GM21381 (cell line): ENCODE results near the gene P3H3.

Experiments
- ATAC-seq: cut with Tn5 transposase; IDR thresholded peaks from one replicate; pipeline ENCODE4 v1.9.1; 2021; ENCODE audit warnings: mild to moderate bottlenecking, moderate library complexity; ENCODE audit not compliant: unreplicated experiment

The P3H3 gene

DNA sequence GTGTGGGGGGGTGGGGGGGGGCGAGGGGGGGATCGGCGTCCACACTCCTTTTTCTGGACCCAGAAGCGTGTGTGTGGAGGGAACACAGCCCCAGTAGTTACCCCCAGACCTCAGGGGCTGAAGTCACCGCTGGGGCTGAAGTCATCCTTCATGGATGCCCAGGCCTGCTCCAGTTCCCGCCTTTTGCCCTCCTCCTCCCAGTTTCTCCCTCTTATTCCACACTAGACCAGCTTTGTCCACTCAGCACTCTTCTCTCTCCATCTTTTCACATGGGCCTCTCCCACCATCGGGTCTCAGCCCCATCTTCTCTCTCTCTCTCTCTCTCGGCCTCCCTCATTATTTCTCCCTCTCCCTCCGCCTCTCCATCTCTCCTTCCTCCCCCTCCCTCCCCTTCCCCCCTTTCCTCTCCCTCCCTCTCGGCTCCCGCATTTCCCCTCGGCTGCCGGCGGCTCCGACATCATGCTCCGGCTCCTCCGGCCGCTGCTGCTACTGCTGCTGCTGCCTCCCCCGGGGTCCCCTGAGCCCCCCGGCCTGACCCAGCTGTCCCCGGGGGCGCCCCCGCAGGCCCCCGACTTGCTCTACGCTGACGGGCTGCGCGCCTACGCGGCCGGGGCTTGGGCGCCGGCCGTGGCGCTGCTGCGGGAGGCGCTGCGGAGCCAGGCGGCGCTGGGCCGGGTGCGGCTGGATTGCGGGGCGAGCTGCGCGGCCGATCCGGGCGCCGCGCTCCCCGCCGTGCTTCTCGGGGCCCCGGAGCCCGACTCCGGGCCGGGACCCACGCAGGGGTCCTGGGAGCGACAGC lies at the start of gene P3H3:
P3H3 (plus strand) TSS at position 426 of the 799 bp plus-strand sequence; CDS start at position 460, 34 bp downstream.
- ATAC-seq: no peak

DNA sequence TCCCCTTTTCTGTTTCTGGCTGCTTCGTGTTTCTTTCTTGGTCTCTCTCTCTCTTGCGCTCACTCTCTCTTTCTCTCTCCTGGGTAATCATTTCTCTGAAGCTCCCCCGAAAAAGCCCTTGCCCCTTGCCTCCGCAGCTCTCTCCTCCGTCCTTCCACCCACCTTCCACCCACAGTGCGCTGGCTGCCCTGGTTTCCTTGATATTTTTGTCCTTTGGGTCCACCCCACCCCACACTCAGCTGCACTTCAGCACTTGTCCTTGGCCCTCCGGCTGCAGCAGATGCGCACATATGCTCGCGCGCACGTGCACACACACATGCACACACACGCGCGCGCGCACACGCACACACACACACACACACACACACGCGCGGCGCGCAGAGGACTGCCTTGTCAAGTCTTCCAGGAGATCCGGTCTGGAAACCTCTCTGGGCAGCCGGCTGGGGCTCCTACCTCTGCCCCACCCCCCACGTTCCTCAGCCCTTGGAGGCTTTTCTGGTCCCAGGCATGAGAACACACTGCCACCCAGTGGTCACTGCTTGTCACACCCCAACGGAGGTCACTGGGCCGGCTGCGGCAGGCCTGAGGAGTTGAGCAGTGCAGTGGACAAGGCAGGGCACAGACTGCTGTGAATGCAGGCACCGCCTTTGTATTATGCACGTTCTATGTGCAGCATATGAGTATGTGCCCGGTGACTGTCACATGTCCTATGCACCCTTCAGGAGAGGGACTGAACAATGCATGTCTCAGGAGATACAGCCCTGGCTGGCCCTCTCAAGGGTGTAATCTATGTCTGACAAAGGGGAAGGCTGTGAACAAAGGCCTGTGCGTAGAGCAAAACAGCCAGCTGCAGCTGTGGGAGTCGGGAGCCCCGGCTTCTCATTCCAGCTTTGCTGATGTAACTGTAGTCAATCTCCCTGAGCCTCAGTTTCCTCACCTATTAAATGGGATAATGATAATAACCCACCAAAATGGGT lies 49.3 kb upstream of the P3H3 start:
- peak; percentile 75 for ATAC-seq

GRCh38 chr12:6779708-6780432 lies 48.3 kb upstream of the P3H3 start:
- ATAC-seq: no peak

DNA sequence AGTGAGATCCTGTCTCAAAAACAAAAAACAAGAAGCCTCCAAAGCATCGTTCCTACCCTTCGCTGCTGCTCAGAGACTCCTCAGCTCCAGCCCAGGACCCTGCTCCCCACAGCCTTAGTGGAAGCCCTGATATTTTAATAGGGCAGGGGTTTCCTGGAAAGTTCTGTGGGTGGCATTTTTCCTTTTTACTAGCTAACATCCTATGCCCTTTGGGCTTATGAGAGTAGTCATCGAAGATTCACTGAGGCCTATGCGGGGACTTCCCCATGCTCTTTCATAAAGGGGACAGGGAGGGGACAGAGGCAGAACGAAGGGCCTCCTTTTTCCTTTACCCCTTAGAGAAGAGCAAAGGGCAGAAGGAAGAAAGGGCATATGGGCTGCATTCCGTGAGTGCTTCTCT lies 47.6 kb upstream of the P3H3 start:
- no peak for ATAC-seq

- no peak for ATAC-seq
Measured at GRCh38 chr12:6782119-6782518, 46.1 kb upstream of the P3H3 start.

DNA sequence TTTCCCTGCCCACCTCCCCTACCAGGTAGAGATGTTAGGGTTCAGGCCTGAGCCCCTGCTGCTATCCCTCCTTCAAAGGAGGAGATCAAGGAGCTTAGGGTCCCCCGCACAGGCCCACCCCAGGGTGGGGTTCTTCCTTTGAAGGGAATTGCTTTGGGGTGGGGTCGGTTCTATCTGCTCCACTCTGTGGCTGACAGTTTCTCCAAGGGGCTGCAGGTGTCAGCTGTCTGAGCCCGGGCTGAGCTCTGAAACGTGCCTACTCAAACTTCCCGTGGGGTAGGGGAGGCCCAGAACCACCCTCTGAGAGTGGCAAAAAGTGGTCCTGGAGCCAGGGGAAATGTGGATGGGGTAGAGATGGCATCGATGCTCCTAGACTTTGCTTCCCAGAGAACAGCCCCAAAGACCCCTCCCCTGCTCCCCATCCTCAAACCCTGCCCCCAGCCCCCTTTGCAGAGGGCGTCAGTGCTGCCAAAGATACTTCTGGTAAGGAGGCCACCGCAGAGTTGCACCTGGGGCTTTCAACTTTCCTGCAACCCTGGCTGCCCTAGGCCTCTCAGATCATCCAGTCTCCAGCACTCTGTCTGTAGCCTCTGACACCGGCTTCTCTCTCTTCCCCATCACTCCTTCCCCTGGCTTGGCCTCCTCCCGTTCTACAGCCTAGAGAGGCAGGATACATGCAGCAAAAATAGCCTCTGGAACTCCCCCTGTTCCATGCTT lies 45.2 kb upstream of the P3H3 start:
- no peak for ATAC-seq

DNA sequence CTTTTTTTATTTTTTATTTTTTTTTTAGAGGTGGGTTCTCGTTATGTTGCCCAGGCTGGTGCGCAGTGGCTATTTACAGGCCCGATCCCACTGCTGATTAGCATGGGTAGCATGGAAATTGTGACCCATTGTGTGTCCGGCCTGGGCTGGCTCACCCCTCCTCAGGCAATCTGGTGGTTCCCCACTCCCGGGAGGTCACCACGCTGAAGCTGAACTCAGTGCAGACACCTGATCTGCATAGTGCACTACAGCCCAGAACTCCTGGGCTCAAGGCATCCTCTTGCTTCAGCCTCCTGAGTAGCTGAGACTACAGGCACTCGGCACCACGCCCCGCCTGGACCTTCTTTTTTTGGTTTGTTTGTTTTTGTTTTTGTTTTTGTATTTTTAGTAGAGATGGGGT lies 44.4 kb upstream of the P3H3 start:
- no peak for ATAC-seq

- ATAC-seq: no peak
Measured at GRCh38 chr12:6784296-6784695, 43.9 kb upstream of the P3H3 start.

DNA sequence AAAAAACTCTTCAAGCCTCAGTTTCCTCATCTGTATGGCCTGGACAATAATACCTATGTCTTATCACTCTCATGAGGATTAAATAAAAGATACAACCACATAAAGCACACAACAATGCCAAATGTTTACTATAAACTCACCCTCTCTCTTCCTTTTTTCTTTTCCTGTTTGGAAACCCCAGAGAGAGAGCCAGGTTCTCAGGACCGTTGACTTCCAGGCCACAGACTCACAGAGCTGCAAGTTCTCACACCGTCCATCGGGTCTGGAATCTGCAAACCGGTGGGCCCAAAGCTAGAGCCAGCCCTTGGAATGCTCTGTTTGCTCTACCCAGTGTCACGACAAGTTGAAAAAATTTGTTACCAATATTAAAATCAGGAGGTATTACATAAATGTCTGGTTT lies 43.4 kb upstream of the P3H3 start:
- no peak for ATAC-seq

- no peak for ATAC-seq
Measured at GRCh38 chr12:6786416-6787094, 41.7 kb upstream of the P3H3 start.

DNA sequence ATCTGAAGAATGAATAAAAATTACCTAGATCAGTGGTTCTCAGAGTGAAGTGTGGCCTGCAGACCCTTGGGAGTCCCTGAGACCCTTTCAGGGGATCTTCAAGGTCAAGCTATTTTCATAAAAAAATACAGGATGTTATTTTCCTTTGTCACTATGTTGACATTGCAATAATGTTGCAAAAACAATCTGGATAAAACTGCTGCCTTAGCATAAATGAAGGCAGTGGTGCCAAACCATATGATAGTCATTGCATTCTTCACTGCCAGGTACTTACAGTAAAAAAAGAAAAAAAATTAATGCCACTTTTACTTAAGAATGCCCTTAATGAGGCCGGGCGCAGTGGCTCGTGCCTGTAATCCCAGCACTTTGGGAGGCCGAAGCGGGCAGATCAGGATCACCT lies 40.9 kb upstream of the P3H3 start:
- ATAC-seq: no peak

DNA sequence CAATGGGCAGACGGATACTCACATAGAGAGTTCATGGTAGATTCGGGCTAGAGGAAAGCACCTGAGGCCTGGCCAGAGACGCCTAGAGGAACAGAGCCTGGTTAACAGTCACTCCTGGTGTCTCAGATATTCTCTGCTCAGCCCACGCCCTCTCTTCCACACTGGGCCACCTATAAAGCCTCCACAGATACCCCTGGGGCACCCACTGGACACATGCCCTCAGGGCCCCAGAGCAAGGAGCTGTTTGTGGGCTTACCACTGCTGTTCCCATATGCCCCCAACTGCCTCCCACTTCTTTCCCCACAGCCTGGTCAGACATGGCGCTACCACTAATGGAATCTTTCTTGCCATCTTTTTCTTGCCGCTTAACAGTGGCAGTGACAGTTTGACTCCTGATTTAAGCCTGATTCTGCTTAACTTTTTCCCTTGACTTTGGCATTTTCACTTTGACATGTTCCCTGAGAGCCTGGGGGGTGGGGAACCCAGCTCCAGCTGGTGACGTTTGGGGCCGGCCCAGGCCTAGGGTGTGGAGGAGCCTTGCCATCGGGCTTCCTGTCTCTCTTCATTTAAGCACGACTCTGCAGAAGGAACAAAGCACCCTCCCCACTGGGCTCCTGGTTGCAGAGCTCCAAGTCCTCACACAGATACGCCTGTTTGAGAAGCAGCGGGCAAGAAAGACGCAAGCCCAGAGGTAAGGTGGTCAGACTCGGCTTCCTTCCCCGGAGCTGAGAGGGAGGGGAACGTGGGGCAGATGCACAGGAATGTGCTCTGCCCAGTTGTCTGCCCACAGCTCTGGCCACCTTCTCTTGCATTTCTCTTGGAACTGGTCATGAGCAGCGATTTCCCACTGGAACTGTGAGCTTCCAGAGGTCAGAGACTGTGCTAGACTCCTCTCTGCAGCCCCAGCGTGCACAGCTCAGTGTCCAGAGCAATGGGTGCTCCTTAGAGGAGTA lies 39.0 kb upstream of the P3H3 start, which contains the start of gene CD4:
CD4 (plus strand) TSS at position 557 of the 953 bp plus-strand sequence. CDS start 10,611 bp downstream, outside the sequence.
- ATAC-seq: no peak

- no peak for ATAC-seq
Measured at GRCh38 chr12:6790496-6791150, 37.6 kb upstream of the P3H3 start.

- ATAC-seq: no peak
Measured at GRCh38 chr12:6791931-6792520, 36.2 kb upstream of the P3H3 start.

DNA sequence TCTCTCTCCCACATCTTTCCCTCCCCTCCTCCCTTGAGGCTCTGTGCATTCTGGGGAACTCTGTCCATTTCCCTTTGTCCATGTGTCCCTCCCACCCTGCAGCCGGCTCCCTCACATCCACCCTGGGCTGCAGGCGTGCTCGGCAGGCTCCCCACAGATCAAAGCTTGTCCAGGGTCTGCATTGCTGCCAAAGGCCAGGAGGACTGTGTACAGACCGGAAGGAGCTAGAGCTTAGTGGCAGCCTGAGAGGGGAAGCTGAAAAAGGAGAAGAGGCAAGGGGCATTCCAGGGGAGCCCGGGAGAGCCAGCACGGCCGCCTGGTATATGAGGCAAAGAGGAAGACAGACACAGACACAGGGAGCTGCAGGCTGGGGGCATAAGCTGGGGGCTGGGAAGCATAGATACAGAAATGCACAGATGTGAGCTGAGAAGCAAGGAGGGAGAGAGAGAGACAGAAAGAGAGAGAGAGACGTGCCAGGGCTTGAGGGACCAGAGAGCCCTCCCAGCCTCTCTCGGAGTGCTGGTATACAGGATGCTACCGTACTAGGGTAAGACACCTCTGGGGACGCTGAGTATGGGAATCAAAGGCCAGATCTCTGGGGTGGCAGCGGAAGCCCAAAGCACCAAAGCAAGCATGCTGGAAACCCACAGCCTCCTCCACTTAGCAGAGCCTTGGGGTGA lies 35.5 kb upstream of the P3H3 start:
- ATAC-seq: no peak

GRCh38 chr12:6795088-6795487 lies 33.1 kb upstream of the P3H3 start:
- no peak for ATAC-seq

GRCh38 chr12:6796576-6796975 lies 31.6 kb upstream of the P3H3 start:
- no peak for ATAC-seq
